ENCODE results near the gene NACC2.

DNA sequence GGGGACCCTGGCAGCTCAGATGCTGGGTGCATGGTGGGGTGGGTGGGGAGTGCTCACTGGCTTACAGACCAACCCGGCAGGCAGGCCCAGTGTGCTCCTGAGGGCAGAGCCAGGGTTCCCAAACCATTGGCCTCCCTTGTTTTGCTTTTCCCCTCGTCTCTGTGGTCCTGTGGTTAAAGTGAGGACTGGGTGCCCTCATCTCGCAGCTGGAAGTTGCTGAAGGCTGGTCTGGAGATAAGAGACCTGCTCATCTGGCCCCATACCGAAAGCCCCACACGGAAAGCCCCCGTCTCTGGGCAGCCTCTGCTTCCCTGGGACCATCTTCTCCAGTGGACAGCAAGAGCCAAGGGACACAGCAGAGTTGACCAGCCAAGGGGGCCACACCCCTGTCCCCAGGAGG is 9.8 kb upstream of the NACC2 start:
- no peak for TF ChIP-seq PPARA (CRISPR knock-in tag; IDR thresholded peaks at IDR 0.05; ENCODE audit: borderline replicate concordance)
- TF ChIP-seq, protein P1, sequence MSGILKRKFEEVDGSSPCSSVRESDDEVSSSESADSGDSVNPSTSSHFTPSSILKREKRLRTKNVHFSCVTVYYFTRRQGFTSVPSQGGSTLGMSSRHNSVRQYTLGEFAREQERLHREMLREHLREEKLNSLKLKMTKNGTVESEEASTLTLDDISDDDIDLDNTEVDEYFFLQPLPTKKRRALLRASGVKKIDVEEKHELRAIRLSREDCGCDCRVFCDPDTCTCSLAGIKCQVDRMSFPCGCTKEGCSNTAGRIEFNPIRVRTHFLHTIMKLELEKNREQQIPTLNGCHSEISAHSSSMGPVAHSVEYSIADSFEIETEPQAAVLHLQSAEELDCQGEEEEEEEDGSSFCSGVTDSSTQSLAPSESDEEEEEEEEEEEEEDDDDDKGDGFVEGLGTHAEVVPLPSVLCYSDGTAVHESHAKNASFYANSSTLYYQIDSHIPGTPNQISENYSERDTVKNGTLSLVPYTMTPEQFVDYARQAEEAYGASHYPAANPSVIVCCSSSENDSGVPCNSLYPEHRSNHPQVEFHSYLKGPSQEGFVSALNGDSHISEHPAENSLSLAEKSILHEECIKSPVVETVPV (CRISPR knock-in tag; IDR thresholded peaks at IDR 0.05): no peak
- no peak for TF ChIP-seq TOX (CRISPR knock-in tag; IDR thresholded peaks at IDR 0.05; ENCODE audit: borderline replicate concordance)
- TF ChIP-seq, protein P2, sequence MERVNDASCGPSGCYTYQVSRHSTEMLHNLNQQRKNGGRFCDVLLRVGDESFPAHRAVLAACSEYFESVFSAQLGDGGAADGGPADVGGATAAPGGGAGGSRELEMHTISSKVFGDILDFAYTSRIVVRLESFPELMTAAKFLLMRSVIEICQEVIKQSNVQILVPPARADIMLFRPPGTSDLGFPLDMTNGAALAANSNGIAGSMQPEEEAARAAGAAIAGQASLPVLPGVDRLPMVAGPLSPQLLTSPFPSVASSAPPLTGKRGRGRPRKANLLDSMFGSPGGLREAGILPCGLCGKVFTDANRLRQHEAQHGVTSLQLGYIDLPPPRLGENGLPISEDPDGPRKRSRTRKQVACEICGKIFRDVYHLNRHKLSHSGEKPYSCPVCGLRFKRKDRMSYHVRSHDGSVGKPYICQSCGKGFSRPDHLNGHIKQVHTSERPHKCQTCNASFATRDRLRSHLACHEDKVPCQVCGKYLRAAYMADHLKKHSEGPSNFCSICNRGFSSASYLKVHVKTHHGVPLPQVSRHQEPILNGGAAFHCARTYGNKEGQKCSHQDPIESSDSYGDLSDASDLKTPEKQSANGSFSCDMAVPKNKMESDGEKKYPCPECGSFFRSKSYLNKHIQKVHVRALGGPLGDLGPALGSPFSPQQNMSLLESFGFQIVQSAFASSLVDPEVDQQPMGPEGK (CRISPR knock-in tag; IDR thresholded peaks at IDR 0.05; ENCODE audit: borderline replicate concordance): no peak
- TF ChIP-seq, protein P3, sequence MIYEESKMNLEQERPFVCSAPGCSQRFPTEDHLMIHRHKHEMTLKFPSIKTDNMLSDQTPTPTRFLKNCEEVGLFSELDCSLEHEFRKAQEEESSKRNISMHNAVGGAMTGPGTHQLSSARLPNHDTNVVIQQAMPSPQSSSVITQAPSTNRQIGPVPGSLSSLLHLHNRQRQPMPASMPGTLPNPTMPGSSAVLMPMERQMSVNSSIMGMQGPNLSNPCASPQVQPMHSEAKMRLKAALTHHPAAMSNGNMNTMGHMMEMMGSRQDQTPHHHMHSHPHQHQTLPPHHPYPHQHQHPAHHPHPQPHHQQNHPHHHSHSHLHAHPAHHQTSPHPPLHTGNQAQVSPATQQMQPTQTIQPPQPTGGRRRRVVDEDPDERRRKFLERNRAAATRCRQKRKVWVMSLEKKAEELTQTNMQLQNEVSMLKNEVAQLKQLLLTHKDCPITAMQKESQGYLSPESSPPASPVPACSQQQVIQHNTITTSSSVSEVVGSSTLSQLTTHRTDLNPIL (CRISPR knock-in tag; IDR thresholded peaks at IDR 0.05; ENCODE audit: low read depth): no peak
- no peak for TF ChIP-seq SNAI2 (CRISPR knock-in tag; IDR thresholded peaks at IDR 0.05)
- TF ChIP-seq OSR1 (CRISPR knock-in tag; IDR thresholded peaks at IDR 0.05): no peak
- no peak for TF ChIP-seq ARNTL (CRISPR knock-in tag; IDR thresholded peaks at IDR 0.05; ENCODE audit: borderline replicate concordance, low read depth)
- no peak for TF ChIP-seq GLIS3 (CRISPR knock-in tag; IDR thresholded peaks at IDR 0.05)
- TF ChIP-seq TCF4 (CRISPR knock-in tag; IDR thresholded peaks at IDR 0.05; ENCODE audit: borderline replicate concordance): no peak
- TF ChIP-seq RARB (CRISPR knock-in tag; IDR thresholded peaks at IDR 0.05): no peak
- no peak for TF ChIP-seq ESRRG (CRISPR knock-in tag; IDR thresholded peaks at IDR 0.05)
